ENCODE measurements around the gene TMEM47.

The TMEM47 gene

GRCh38 chrX:34655501-34656455 is 1.3 kb downstream of the TMEM47 start:
- no peak overlapping the region; the same call in 1 of the 2 replicates for H3K27ac ChIP-seq
- TF ChIP-seq ZFX (IDR thresholded peaks at IDR 0.05): no peak
- TF ChIP-seq, protein P1, sequence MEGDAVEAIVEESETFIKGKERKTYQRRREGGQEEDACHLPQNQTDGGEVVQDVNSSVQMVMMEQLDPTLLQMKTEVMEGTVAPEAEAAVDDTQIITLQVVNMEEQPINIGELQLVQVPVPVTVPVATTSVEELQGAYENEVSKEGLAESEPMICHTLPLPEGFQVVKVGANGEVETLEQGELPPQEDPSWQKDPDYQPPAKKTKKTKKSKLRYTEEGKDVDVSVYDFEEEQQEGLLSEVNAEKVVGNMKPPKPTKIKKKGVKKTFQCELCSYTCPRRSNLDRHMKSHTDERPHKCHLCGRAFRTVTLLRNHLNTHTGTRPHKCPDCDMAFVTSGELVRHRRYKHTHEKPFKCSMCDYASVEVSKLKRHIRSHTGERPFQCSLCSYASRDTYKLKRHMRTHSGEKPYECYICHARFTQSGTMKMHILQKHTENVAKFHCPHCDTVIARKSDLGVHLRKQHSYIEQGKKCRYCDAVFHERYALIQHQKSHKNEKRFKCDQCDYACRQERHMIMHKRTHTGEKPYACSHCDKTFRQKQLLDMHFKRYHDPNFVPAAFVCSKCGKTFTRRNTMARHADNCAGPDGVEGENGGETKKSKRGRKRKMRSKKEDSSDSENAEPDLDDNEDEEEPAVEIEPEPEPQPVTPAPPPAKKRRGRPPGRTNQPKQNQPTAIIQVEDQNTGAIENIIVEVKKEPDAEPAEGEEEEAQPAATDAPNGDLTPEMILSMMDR (conservative IDR thresholded peaks at IDR 0.05): no peak

- TF ChIP-seq, protein P1 (conservative IDR thresholded peaks at IDR 0.05): no peak
- no peak for TF ChIP-seq ZFX (IDR thresholded peaks at IDR 0.05)
- H3K27ac ChIP-seq: no peak overlapping the region
Observed at GRCh38 chrX:34654696-34655490, 2.2 kb downstream of the TMEM47 start.

- TF ChIP-seq, protein P1 (conservative IDR thresholded peaks at IDR 0.05): no peak
- no peak for TF ChIP-seq ZFX (IDR thresholded peaks at IDR 0.05)
- H3K27ac ChIP-seq: no peak overlapping the region
Observed at GRCh38 chrX:34653811-34654210, 3.3 kb downstream of the TMEM47 start.

GRCh38 chrX:34642849-34643248 is 14.2 kb downstream of the TMEM47 start:
- no peak overlapping the region for H3K27ac ChIP-seq
- TF ChIP-seq ZFX (IDR thresholded peaks at IDR 0.05): no peak
- TF ChIP-seq, protein P1 (conservative IDR thresholded peaks at IDR 0.05): no peak

GRCh38 chrX:34638116-34638515 is 19.0 kb downstream of the TMEM47 start:
- TF ChIP-seq, protein P1 (conservative IDR thresholded peaks at IDR 0.05): peak; percentile 60
- no peak for TF ChIP-seq ZFX (IDR thresholded peaks at IDR 0.05)
- no peak overlapping the region for H3K27ac ChIP-seq

- no peak overlapping the region for H3K27ac ChIP-seq
Observed at GRCh38 chrX:34634349-34634748, 22.7 kb downstream of the TMEM47 start.

More at GRCh38 chrX:34634349-34634748, 22.7 kb downstream of the TMEM47 start:
- TF ChIP-seq, protein P1 (conservative IDR thresholded peaks at IDR 0.05): no peak
- no peak for TF ChIP-seq ZFX (IDR thresholded peaks at IDR 0.05)

Measured in C4-2B (cell line).